ENCODE data around the gene TAP1.

DNA sequence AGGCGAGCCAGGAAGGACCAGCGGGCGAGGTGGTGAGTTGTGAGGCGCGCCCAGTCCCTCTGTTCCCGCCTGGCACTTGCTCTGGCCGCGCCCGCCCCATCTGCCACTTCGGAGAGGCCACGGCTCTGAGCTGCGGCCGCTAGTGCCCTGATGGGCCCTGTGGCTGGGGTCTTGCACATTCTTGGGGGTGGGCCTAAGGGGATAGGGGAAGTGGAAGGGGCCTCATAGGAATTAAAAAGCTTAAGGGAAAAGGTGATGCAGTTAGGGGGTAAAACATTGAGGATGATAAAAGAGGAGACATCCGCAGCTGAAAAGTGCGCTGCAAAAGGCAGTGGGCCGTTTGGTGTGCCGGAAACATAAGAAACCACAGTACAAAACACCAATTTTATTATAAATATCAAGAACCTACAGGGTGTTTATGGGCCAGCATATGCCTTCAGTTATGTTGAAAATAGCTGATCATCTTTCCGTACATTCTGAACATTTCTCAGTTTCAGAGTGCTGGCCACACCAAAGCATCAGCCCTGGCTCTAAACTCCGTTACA lies 8.6 kb downstream of the TAP1 start:
- TF ChIP-seq, protein P1, sequence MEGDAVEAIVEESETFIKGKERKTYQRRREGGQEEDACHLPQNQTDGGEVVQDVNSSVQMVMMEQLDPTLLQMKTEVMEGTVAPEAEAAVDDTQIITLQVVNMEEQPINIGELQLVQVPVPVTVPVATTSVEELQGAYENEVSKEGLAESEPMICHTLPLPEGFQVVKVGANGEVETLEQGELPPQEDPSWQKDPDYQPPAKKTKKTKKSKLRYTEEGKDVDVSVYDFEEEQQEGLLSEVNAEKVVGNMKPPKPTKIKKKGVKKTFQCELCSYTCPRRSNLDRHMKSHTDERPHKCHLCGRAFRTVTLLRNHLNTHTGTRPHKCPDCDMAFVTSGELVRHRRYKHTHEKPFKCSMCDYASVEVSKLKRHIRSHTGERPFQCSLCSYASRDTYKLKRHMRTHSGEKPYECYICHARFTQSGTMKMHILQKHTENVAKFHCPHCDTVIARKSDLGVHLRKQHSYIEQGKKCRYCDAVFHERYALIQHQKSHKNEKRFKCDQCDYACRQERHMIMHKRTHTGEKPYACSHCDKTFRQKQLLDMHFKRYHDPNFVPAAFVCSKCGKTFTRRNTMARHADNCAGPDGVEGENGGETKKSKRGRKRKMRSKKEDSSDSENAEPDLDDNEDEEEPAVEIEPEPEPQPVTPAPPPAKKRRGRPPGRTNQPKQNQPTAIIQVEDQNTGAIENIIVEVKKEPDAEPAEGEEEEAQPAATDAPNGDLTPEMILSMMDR (conservative IDR thresholded peaks at IDR 0.05), result no peak
- no peak for TF ChIP-seq EZH2 (IDR thresholded peaks at IDR 0.05; ENCODE audit: low read depth)

Measured in PC-9 (cell line).